ENCODE data around the gene LEMD2. TPM values are rescaled to one million over a fixed set of nuclear protein-coding genes. Genes with fewer than 3 reads are reported as not detected.

Gene LEMD2
- total RNA-seq, 2 experiments from 2014 or later, result 49.9 to 59.8 TPM

DNA sequence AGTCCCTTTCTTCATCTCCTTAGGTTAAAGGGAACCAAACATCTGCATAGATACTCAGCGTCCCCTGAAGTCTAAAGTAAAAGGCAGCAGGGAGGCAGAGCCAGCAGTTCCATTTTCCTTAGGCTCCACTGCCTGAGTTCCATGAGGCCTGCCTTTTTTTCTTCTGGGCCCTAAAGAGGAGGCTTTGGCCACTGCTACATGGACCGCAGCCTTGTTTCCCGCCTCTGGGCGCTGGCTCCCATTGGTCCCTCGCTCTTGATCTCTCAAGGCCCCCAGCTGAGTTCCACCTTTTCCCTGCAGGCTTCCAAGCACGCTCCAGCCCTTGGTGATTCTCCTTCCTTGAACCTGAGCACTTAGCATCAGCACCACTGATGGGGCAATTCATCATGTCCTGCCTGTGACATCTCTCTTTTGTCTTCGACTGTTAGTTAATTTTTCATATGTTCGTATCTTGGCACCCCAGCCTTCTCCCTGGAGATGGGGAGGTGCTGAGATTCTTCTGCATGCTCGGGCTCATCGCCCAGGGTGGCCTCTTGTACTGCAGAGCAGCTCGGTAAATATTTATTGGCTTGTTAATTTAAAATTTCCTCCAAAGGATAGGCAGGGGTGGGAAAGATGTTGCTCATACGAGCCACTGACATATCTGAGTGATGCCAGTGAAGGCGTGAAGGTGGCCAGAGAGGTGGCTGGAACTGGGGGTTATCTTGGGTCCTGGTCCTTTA is 11.5 kb upstream of the LEMD2 start:
- Mint-ChIP-seq H3K4me1 (ENCODE audit: low read depth) (peaks cover 4% of the 10 kb centered on the region), H3K27ac (no peak overlapping the region), H3K36me3 (ENCODE audit: low read depth) (no peaks in the 10 kb centered on the region), H3K9me3 (ENCODE audit: insufficient read depth) (no peaks in the 10 kb centered on the region), H3K27me3 (ENCODE audit: low read depth) (peaks cover 22% of the 10 kb centered on the region), H3K4me3 (no peak overlapping the region)
- DNase-seq, result no peak
- no peak for ATAC-seq
- ChIA-PET CTCF (interaction anchor here (2.1 kb wide), 1 partner anchor 29 kb away, joined by 7 read pairs; no protein-coding TSS in a partner anchor), POLR2A (no interaction called here)

DNA sequence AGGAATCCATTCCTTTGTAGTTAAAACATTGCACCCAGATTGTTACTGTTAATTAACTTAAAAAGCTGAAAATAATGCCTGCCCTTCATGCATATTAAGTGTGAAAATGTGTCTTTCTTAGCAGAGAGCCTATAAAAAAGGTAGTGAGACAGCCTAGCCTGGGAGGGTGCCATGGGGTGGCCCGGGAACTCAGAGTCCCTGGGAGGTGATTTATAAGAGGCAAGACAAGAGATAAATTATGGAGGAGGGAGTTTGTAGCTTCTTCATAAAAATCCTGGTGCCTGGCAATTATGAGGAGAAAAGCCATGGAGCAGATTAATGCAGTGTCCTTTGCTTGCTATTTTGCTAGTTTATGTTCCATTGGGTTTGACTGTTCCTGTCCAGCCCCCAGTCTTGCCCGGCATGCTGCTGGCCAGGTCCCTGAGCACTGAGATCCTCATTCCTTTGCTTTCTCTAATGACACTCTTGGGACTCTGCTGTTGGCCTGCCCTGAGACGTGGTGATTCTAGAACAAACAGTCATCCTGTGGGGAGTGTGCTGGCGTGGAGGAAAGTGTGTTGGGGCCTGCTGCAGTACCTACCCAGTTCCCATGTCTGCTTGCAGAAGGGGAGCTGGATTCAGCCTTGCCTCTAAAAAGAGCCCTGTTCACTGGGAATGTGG is 10.7 kb upstream of the LEMD2 start:
- Mint-ChIP-seq H3K4me1 (ENCODE audit: low read depth) (peaks cover 4% of the 10 kb centered on the region), H3K4me3 (no peak overlapping the region), H3K27me3 (ENCODE audit: low read depth) (peaks cover 21% of the 10 kb centered on the region), H3K36me3 (ENCODE audit: low read depth) (no peaks in the 10 kb centered on the region), H3K9me3 (ENCODE audit: insufficient read depth) (no peaks in the 10 kb centered on the region), H3K27ac (no peak overlapping the region)
- CTCF ChIA-PET, result interaction anchor here (0.6 kb wide), 1 partner anchor 154 kb away, joined by 3 read pairs; no protein-coding TSS in a partner anchor
- ATAC-seq (no peak), DNase-seq (no peak)
- POLR2A ChIA-PET, result no interaction called here

DNA sequence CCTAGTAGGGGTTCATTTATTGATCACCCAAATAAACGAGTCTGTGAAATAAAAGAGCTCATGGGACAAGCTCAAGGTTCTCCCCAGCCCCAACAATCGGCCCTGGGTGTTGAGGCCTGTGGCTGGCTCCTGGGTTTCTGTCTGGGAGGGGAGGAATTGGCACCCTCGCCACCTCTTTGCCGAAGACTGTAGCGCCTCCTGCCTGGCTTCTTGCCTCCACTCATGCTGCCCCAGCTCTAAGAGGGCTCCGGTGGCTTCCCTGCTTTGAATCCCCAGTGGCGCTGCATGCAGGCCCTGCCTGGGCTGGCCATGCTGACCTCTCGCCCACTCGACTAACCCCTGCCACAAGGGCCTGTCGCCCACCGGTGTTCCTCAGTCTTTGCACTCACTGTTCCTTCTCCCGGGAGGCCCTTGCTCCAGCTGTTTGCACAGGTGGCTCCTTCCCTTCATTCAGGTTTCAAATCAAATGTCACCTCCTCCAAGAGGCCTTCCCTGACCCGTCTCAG is 9.5 kb upstream of the LEMD2 start:
- peaks cover 4% of the 10 kb centered on the region for H3K4me1 Mint-ChIP-seq (ENCODE audit: low read depth)
- no peaks in the 10 kb centered on the region for H3K9me3 Mint-ChIP-seq (ENCODE audit: insufficient read depth)
- no peak for ATAC-seq
- DNase-seq, result no peak
- H3K36me3 Mint-ChIP-seq (ENCODE audit: low read depth), result no peaks in the 10 kb centered on the region
- H3K4me3 Mint-ChIP-seq, result no peak overlapping the region
- peaks cover 21% of the 10 kb centered on the region for H3K27me3 Mint-ChIP-seq (ENCODE audit: low read depth)
- H3K27ac Mint-ChIP-seq, result no peak overlapping the region
- CTCF ChIA-PET, result no interaction called here
- POLR2A ChIA-PET, result interaction anchor here (0.8 kb wide), 1 partner anchor 10 kb away, joined by 3 read pairs; the partner anchor contains the start of gene LEMD2

DNA sequence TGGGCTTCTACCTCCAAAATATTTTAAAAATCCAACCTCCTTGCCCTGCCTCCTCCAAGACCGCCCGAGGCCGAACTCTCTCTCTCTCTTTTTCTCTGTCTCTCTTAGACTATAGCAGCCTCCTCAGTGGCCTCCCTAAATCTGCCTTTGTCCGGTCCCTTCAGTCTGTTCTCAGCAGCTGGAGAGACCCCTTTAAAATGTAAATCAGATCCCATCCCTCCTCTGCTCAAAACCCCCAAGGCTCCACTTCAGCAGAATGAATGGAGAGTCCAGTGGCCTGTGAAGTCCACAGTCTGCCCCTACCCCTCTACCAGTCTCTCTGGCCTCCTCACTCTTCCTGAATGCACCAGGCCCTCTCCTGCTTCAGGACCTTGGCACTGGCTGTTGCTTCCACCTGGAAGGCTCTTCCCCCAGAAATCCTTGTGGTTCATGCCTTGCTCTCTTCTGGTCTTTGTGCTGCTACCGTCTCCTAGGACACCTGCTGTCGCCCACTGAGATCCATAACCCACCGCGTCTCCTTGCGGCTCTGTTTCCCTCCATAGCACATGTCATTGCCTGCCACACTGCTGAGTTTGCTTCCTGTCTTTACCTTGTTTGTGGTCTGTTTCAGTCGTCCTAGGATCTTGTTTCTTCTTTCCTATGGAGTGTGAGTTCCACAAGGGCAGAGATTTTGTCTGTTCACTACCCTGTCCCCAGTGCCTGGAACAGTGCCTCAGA is 8.9 kb upstream of the LEMD2 start:
- ChIA-PET CTCF (no interaction called here), POLR2A (interaction anchor here (0.8 kb wide), 1 partner anchor 9 kb away, joined by 3 read pairs; the partner anchor contains the start of gene LEMD2)
- Mint-ChIP-seq H3K9me3 (ENCODE audit: insufficient read depth) (no peaks in the 10 kb centered on the region), H3K27me3 (ENCODE audit: low read depth) (peaks cover 23% of the 10 kb centered on the region), H3K4me1 (ENCODE audit: low read depth) (peaks cover 4% of the 10 kb centered on the region), H3K4me3 (no peak overlapping the region), H3K36me3 (ENCODE audit: low read depth) (no peaks in the 10 kb centered on the region), H3K27ac (no peak overlapping the region)
- no peak for ATAC-seq
- DNase-seq, result no peak

DNA sequence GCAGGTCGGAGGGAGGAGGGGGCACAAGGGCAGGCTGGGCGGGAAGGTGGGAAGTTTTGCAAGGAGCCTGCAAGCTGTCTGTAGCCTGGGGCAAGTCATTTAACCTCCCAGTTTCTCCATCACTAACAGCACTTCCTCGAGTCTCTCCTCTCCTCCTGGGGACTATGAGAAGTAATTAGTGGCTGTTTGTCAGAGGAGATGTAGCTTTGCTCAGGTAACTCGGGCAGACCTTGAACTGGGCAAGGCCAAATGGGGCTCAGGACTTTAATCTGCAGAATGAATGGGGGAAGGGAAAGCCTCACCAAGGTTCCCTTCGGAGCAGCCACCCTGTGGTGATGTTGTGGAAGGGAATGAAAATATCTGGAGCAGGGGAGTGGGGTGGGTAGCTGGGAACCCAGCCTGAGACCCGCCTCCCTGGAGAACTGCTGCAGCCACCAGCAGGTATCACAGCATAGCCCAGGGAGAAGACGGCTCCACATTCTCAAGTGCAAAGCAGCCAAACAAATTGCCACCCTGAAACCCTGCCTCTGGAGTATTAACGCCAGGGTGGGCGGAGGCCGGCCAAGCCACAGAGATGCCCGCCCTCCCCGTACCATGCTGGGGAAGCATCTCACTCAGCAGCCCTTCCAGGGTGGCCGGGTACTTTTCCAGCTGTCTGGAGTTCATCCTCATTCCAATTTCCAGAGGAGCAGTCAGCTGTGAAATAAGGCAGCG is 6.1 kb upstream of the LEMD2 start:
- Mint-ChIP-seq H3K27ac (no peak overlapping the region), H3K36me3 (ENCODE audit: low read depth) (no peaks in the 10 kb centered on the region), H3K27me3 (ENCODE audit: low read depth) (peaks cover 24% of the 10 kb centered on the region), H3K4me1 (ENCODE audit: low read depth) (peaks cover 12% of the 10 kb centered on the region), H3K9me3 (ENCODE audit: insufficient read depth) (no peaks in the 10 kb centered on the region), H3K4me3 (no peak overlapping the region)
- DNase-seq (no peak), ATAC-seq (no peak)
- ChIA-PET CTCF (interaction anchor here (0.8 to 0.9 kb wide), 2 partner anchors 407 to 768 kb away, joined by 3 read pairs; no protein-coding TSS in a partner anchor), POLR2A (interaction anchor here (1.0 kb wide), 1 partner anchor 29 kb away, joined by 4 read pairs; no protein-coding TSS in a partner anchor)

DNA sequence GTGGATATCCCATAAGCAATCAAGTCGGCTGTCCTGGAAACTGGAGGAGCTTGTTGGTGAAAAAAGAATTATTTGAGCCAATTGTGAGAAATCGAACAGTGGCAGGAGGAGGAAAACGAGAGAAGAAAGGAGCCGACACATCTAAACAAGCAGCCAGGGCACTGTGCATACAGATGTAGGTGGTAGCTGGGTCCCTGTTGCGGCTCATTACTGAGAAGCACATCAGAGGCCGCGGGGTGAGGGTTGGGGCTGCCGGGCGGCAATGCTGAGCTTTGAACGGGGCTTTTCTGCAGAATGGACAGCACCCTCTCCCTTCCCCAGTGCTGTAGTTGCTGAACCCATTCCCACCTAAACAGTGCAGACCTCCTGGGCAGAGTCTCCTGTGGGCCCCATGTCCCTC is 4.1 kb upstream of the LEMD2 start:
- DNase-seq (no peak), ATAC-seq (no peak)
- no peak overlapping the region for H3K27ac Mint-ChIP-seq
- ChIA-PET CTCF (no interaction called here), POLR2A (interaction anchor here (0.6 to 0.9 kb wide), 2 partner anchors 13 kb away, joined by 3 read pairs; no protein-coding TSS in a partner anchor)
- peaks cover under 1% of the 10 kb centered on the region for H3K36me3 Mint-ChIP-seq (ENCODE audit: low read depth)
- peaks cover 18% of the 10 kb centered on the region for H3K4me1 Mint-ChIP-seq (ENCODE audit: low read depth)
- no peak overlapping the region for H3K4me3 Mint-ChIP-seq
- no peaks in the 10 kb centered on the region for H3K9me3 Mint-ChIP-seq (ENCODE audit: insufficient read depth)
- peaks cover 11% of the 10 kb centered on the region for H3K27me3 Mint-ChIP-seq (ENCODE audit: low read depth)

DNA sequence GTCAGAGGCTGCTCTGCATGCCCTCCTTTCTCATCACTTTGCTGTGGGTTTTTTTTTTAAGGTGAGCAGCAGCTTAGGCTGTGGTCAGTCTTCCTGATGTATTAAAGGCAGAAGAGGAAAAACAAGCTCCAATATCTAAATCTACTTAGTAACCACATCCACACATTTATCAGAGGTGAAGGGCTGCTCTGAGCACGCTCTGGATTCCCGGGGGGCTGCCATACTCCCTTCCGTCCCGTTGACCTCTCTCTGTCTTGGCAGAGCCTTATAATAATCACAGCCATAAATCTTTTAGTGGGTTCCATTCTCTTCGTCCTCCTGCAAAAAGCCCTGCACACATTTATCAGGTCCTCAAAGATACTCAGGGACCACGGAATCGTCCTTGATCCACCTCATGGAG is 2.7 kb upstream of the LEMD2 start:
- Mint-ChIP-seq H3K27me3 (ENCODE audit: low read depth) (peaks cover 6% of the 10 kb centered on the region), H3K36me3 (ENCODE audit: low read depth) (peaks cover 12% of the 10 kb centered on the region), H3K9me3 (ENCODE audit: insufficient read depth) (no peaks in the 10 kb centered on the region), H3K27ac (no peak overlapping the region), H3K4me3 (no peak overlapping the region), H3K4me1 (ENCODE audit: low read depth) (peaks cover 29% of the 10 kb centered on the region)
- ChIA-PET POLR2A (no interaction called here), CTCF (interaction anchor here (1.2 kb wide), 1 partner anchor 20 kb away, joined by 3 read pairs; no protein-coding TSS in a partner anchor)
- no peak for ATAC-seq
- DNase-seq, result no peak

DNA sequence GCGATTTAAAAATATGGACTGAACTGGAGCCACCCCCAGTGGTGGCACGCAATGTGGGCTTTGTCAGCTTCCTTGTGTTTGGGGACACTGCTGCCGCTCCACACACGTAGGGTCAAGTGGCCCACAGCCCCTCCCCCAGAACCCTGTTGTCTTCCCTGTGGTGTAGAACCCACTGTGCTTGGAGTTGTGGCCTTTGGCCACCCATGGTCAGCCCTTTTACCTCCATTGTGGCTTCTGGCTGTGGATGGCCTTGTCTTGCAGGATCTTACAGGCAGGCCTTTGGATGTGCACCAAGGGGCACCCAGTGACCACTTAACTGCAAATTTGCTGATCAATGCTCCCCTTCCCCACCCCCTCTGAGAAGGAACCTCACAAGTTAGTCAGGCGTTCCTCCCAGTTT is 2.0 kb upstream of the LEMD2 start:
- Mint-ChIP-seq H3K4me3 (no peak overlapping the region), H3K4me1 (ENCODE audit: low read depth) (peaks cover 36% of the 10 kb centered on the region), H3K36me3 (ENCODE audit: low read depth) (peaks cover 19% of the 10 kb centered on the region), H3K27me3 (ENCODE audit: low read depth) (peaks cover 6% of the 10 kb centered on the region), H3K27ac (no peak overlapping the region), H3K9me3 (ENCODE audit: insufficient read depth) (no peaks in the 10 kb centered on the region)
- ChIA-PET CTCF (interaction anchor here (1.2 kb wide), 1 partner anchor 20 kb away, joined by 3 read pairs; no protein-coding TSS in a partner anchor), POLR2A (no interaction called here)
- ATAC-seq, result no peak
- DNase-seq, result no peak

DNA sequence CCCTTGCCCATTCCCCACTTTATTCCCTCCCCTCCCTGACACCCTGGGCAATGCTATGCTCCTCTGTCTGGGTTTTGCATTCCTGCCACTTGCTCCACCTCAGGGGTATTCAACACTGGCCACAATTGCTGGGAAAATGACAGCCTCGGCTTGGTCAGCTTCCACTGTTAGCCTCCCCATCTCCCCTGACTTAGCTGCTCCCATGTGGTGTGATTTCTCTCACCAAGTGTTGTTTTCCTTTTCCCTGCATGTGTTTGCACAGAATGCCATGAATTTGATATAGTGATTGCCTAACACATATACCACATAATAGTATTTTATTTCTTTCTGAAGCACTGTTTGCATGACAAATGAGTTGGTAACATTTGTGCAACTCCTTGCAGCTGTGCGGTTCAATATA is 1.4 kb upstream of the LEMD2 start:
- ChIA-PET CTCF (no interaction called here), POLR2A (no interaction called here)
- H3K27me3 Mint-ChIP-seq (ENCODE audit: low read depth), result peaks cover 6% of the 10 kb centered on the region
- peaks cover 22% of the 10 kb centered on the region for H3K36me3 Mint-ChIP-seq (ENCODE audit: low read depth)
- no peak overlapping the region for H3K27ac Mint-ChIP-seq
- peak overlapping the region; percentile 1 for H3K4me3 Mint-ChIP-seq
- DNase-seq, result no peak
- H3K4me1 Mint-ChIP-seq (ENCODE audit: low read depth), result peaks cover 42% of the 10 kb centered on the region
- no peak for ATAC-seq
- no peaks in the 10 kb centered on the region for H3K9me3 Mint-ChIP-seq (ENCODE audit: insufficient read depth)

DNA sequence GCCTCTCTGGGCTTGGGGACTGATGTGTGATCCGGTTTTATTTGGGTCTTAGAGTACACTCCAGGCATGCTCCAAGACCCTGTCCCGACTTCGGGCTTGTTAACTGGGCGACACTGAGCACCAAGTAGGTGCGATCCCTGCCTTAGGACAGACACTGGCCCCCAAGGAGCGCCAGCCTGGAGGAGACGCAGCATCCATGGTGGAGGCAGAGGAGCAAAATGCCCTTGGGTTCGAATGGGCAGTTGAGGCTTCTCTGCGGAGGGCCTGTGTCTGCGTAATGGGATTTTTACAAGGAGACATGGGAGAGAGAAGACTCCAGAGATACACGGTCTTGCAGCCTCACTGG is 593 bp upstream of the LEMD2 start:
- H3K27me3 Mint-ChIP-seq (ENCODE audit: low read depth), result peaks cover 5% of the 10 kb centered on the region
- peaks cover 30% of the 10 kb centered on the region for H3K36me3 Mint-ChIP-seq (ENCODE audit: low read depth)
- peak overlapping the region; percentile 76 for H3K27ac Mint-ChIP-seq
- POLR2A ChIA-PET, result interaction anchor here (1.0 to 1.9 kb wide), 3 partner anchors 78 to 235 kb away, joined by 3 to 9 read pairs (median 4); partner anchors contain the start of gene UQCC2
- peak overlapping the region; percentile 77 for H3K4me3 Mint-ChIP-seq
- H3K9me3 Mint-ChIP-seq (ENCODE audit: insufficient read depth), result no peaks in the 10 kb centered on the region
- CTCF ChIA-PET, result no interaction called here
- no peak for ATAC-seq
- DNase-seq, result no peak
- peaks cover 50% of the 10 kb centered on the region for H3K4me1 Mint-ChIP-seq (ENCODE audit: low read depth)
